CD4-positive, alpha-beta memory T cell (primary cell): ENCODE results near the gene NRSN2. TPM values are rescaled to one million over a fixed set of nuclear protein-coding genes. Genes with fewer than 3 reads are reported as not detected.
"Not testable (repeated sequence)": the region's sequence is repeated elsewhere in the genome, so short reads cannot be mapped to it uniquely, and the experiment has no call there.

Source experiments
- CTCF ChIA-PET: fragments of 350-600 bp; sonication (Branson Sonifier 250); formaldehyde crosslinking; loops from one replicate; lab custom pipeline; 2021; ENCODE audit warnings: inconsistent platforms; ENCODE audit not compliant: partially characterized antibody; lab: Charles Lee
- POLR2A ChIA-PET: fragments of 350-600 bp; sonication (Branson Sonifier 250); formaldehyde crosslinking; loops from one replicate; lab custom pipeline; 2021; ENCODE audit not compliant: partially characterized antibody; lab: Charles Lee
- DNase-seq, 5 donors: peaks; one replicate each; pipeline versions ENCODE4 v3.0.0 to v3.0.0-alpha.2; 2020 to 2022; ENCODE audit warnings: mixed read lengths in 1 of 5
- H3K27ac ChIP-seq: one replicate; pipeline ENCODE4 v1.7.0; 2013; ENCODE audit warnings: low read depth, low read length
- H3K27me3 ChIP-seq: 2 replicates; pipeline ENCODE4 v1.7.0; 2013; ENCODE audit warnings: mild to moderate bottlenecking, low read length, moderate library complexity; ENCODE audit not compliant: insufficient read depth
- H3K36me3 ChIP-seq: 2 replicates; pipeline ENCODE4 v1.7.0; 2013; ENCODE audit warnings: mild to moderate bottlenecking, low read length, moderate library complexity; ENCODE audit not compliant: insufficient read depth
- H3K4me1 ChIP-seq: 2 replicates; pipeline ENCODE4 v1.7.0; 2013; ENCODE audit warnings: mild to moderate bottlenecking, low read length, moderate library complexity; ENCODE audit not compliant: insufficient read depth
- H3K4me3 ChIP-seq, 2 donors: one replicate each; pipeline ENCODE4 v1.7.0; 2013; ENCODE audit warnings: low read length in 2 of 2, mild to moderate bottlenecking in 1 of 2
- H3K9me3 ChIP-seq, 2 donors: one replicate each; pipeline ENCODE4 v1.7.0; 2013; ENCODE audit warnings: low read length in 2 of 2, control low read depth in 1 of 2; ENCODE audit not compliant: control insufficient read depth in 1 of 2
- H3K27ac Mint-ChIP-seq, 7 donors: one replicate each; pipeline ENCODE4 v1.8.0; 2020 to 2021; ENCODE audit warnings: mixed read lengths in 7 of 7, mild to moderate bottlenecking in 6 of 7, inconsistent platforms in 3 of 7, moderate library complexity in 3 of 7
- H3K27me3 Mint-ChIP-seq, 2 donors: one replicate each; pipeline ENCODE4 v1.8.0; 2020 to 2021; ENCODE audit warnings: mixed read lengths in 2 of 2
- H3K36me3 Mint-ChIP-seq, 2 donors: one replicate each; pipeline ENCODE4 v1.8.0; 2020 to 2021; ENCODE audit warnings: mixed read lengths in 2 of 2, inconsistent platforms in 1 of 2, mild to moderate bottlenecking in 1 of 2
- H3K4me1 Mint-ChIP-seq, 4 donors: one replicate each; pipeline ENCODE4 v1.8.0; 2020 to 2021; ENCODE audit warnings: mixed read lengths in 4 of 4, mild to moderate bottlenecking in 1 of 4
- H3K4me3 Mint-ChIP-seq, 8 donors: one replicate each; pipeline ENCODE4 v1.8.0; 2020 to 2021; ENCODE audit warnings: mixed read lengths in 8 of 8, mild to moderate bottlenecking in 7 of 8, moderate library complexity in 6 of 8, inconsistent platforms in 3 of 8
- H3K9me3 Mint-ChIP-seq, 8 donors: one replicate each; pipeline ENCODE4 v1.8.0; 2020 to 2021; ENCODE audit warnings: mixed read lengths in 8 of 8, mild to moderate bottlenecking in 5 of 8, inconsistent platforms in 3 of 8, moderate library complexity in 1 of 8
- intact Hi-C: fragments of 100-400 bp; cut with micrococcal nuclease; formaldehyde crosslinking; loops from one replicate; pipeline ENCODE4 v1.15.1; 2023
- polyA plus RNA-seq, 2 donors: library from polyadenylated mRNA; unstranded; fragments of 300-500 nt; fragmentation: Illumina TruSeq; gene quantifications; one replicate each; pipeline ENCODE4 v1.2.3, GENCODE V29; 2021
- total RNA-seq, 2 experiments: library from RNA; stranded (reverse); gene quantifications; one replicate each; pipeline ENCODE4 v1.2.3, GENCODE V29; 2021

Gene NRSN2
- total and polyA plus RNA-seq, 4 experiments from 2014 or later: 0.52 to 1.3 (median 1.1) TPM; not detected in 1

DNA sequence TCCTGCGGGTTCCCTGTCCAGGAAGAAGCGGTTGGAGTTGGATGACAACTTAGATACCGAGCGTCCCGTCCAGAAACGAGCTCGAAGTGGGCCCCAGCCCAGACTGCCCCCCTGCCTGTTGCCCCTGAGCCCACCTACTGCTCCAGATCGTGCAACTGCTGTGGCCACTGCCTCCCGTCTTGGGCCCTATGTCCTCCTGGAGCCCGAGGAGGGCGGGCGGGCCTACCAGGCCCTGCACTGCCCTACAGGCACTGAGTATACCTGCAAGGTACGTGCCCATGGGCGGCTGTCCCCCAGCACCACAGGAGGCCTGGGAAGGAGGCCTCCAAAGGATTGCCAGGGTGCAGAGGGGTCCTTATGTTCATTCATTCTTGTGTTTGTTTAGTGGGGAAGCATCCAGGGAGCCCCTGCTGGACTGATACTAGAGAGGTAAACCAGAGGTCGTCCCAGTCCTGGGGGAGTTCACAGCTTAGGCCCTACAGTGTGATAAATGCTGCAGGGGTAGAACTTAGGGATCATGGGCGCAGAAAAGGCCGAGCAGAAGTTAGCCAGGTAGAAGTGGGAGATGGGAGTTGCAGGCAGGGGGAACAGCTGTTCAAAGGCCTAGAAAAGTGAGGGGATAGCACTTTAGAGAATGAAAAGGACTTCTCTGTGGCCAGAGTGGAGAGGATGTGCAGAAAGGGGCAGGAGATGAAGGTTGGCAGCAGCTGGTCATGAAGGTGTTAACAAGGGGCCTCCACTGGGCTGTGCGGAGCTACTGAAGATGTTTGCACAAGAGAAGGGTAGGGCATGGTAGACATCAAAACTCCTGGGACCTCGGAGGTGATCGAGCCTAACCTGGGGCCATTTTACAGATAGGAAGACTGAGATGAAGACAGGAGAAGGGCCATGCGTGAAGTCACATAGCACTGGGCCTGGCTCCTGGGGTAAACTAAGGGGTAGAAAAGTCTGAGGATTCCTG, 41.4 kb downstream of the NRSN2 start:
- Histone ChIP-seq H3K4me1 (no peaks in the 10 kb centered on the region), H3K4me3 (no peak overlapping the region), H3K27ac (no peak overlapping the region), H3K27me3 (no peaks in the 10 kb centered on the region), H3K9me3 (no peaks in the 10 kb centered on the region), H3K36me3 (peaks cover 32% of the 10 kb centered on the region)
- Mint-ChIP-seq H3K9me3 (no peaks in the 10 kb centered on the region), H3K4me1 (peaks cover 0 to 8% (median 5%) of the 10 kb centered on the region in 4 donors), H3K4me3 (no peak overlapping the region), H3K27ac (peak overlapping the region in 2 of 7 donors; percentile 64 to 75), H3K27me3 (no peaks in the 10 kb centered on the region), H3K36me3 (peaks cover 21 to 44% of the 10 kb centered on the region in 2 donors)
- no peak for DNase-seq
- intact Hi-C loops: no loop called here
- ChIA-PET CTCF (no interaction called here), POLR2A (no interaction called here)

DNA sequence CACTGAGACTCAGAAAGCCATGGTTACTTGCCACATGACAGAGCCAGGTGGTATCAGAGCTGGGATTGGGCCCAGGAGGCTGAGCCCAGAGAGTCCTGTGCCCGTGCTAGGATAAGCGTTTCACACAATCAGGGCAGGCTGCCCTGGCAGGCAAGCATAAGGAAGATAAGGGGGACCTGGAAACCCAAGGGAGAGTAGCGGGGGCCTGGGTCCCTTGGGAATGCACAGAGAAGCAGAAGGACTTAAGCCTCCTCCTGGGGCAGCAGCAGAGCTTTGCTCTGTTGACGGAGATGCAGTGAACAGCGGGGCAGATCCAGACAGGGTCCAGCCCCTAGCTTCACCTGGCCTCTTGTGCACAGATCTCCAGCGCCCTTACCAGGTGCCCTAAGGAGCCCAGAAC, 42.3 kb downstream of the NRSN2 start:
- H3K36me3 Mint-ChIP-seq: peaks cover 26 to 49% of the 10 kb centered on the region in 2 donors
- CTCF ChIA-PET: no interaction called here

DNA sequence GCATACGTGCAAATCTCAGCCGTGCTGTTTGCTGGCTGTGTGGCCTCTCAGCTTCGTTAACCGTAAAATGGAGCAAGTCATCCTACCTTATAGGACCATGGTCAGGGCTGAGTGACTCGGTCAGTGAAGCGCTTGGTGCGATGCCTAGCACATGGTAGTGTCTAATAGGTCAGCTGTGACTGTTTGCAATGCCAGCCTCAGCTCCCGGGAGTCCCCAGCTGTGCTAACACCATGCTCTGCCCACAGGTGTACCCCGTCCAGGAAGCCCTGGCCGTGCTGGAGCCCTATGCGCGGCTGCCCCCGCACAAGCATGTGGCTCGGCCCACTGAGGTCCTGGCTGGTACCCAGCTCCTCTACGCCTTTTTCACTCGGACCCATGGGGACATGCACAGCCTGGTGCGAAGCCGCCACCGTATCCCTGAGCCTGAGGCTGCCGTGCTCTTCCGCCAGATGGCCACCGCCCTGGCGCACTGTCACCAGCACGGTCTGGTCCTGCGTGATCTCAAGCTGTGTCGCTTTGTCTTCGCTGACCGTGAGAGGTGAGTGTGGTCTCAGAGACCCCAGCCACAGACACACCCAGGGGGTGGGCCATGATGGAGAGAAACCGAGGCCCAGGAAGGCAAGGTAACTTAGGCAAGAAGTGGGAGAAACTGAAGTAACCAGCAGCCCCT, 44.3 kb downstream of the NRSN2 start:
- H3K4me3 Mint-ChIP-seq: no peak overlapping the region

More for the DNA sequence above, 42.3 kb downstream of the NRSN2 start:
- Histone ChIP-seq H3K9me3 (no peaks in the 10 kb centered on the region), H3K27ac (no peak overlapping the region), H3K27me3 (no peaks in the 10 kb centered on the region), H3K4me3 (no peak overlapping the region), H3K4me1 (no peaks in the 10 kb centered on the region), H3K36me3 (peaks cover 37% of the 10 kb centered on the region)
- no peak for DNase-seq
- no peak overlapping the region for H3K4me3 Mint-ChIP-seq
- POLR2A ChIA-PET: no interaction called here
- intact Hi-C loops: no loop called here
- H3K27ac Mint-ChIP-seq: peak overlapping the region in 1 of 7 donors; percentile 77
- H3K9me3 Mint-ChIP-seq: no peaks in the 10 kb centered on the region
- H3K27me3 Mint-ChIP-seq: no peaks in the 10 kb centered on the region
- H3K4me1 Mint-ChIP-seq: peaks cover 0 to 2% (median under 1%) of the 10 kb centered on the region in 4 donors

DNA sequence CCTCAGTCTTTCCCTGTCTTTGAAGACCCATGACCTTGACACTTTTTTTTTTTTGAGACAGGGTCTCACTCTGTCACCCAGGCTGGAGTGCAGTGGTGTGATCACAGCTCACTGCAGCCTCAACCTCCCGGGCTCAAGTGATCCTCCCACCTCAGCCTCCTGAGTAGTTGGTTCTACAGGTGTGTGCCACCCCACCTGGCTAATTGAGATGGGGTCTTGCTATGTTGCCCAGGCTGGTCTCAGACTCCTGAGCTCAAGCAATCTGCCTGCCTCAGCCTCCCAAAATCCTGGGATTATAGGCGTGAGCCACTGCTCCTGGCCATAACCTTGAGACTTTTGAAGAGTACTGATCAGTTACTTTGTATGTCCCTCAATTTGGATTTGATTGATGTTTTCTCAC, 46.4 kb downstream of the NRSN2 start:
- H3K4me3 ChIP-seq, H3K4me3 Mint-ChIP-seq, H3K27me3 ChIP-seq, H3K4me1 Mint-ChIP-seq, H3K4me1 ChIP-seq, H3K27ac Mint-ChIP-seq, H3K27ac ChIP-seq, POLR2A ChIA-PET, intact Hi-C loops, H3K27me3 Mint-ChIP-seq, H3K9me3 Mint-ChIP-seq, H3K9me3 ChIP-seq, DNase-seq: not testable (repeated sequence)
- H3K36me3 ChIP-seq: peaks cover 54% of the 10 kb centered on the region
- CTCF ChIA-PET: interaction anchor here (1.3 kb wide), 1 partner anchor 19 kb away, joined by 3 read pairs; no protein-coding TSS in a partner anchor
- H3K36me3 Mint-ChIP-seq: peaks cover 45 to 65% of the 10 kb centered on the region in 2 donors

More for the DNA sequence above, 44.3 kb downstream of the NRSN2 start:
- CTCF ChIA-PET: interaction anchor here (1.2 kb wide), 1 partner anchor 9 kb away, joined by 4 read pairs; no protein-coding TSS in a partner anchor
- peaks cover 50% of the 10 kb centered on the region for H3K36me3 ChIP-seq
- no peaks in the 10 kb centered on the region for H3K9me3 ChIP-seq
- POLR2A ChIA-PET: interaction anchor here (0.7 kb wide), 1 partner anchor 9 kb away, joined by 3 read pairs; no protein-coding TSS in a partner anchor
- H3K27me3 Mint-ChIP-seq: no peaks in the 10 kb centered on the region
- peaks cover 0 to 2% (median 0%) of the 10 kb centered on the region in 4 donors for H3K4me1 Mint-ChIP-seq
- H3K4me1 ChIP-seq: no peaks in the 10 kb centered on the region
- H3K27me3 ChIP-seq: no peaks in the 10 kb centered on the region
- H3K4me3 ChIP-seq: no peak overlapping the region
- H3K27ac Mint-ChIP-seq: peak overlapping the region in 1 of 7 donors; percentile 68
- peaks cover 33 to 59% of the 10 kb centered on the region in 2 donors for H3K36me3 Mint-ChIP-seq
- no peak overlapping the region for H3K27ac ChIP-seq
- no peak for DNase-seq
- H3K9me3 Mint-ChIP-seq: no peaks in the 10 kb centered on the region
- intact Hi-C loops: no loop called here

DNA sequence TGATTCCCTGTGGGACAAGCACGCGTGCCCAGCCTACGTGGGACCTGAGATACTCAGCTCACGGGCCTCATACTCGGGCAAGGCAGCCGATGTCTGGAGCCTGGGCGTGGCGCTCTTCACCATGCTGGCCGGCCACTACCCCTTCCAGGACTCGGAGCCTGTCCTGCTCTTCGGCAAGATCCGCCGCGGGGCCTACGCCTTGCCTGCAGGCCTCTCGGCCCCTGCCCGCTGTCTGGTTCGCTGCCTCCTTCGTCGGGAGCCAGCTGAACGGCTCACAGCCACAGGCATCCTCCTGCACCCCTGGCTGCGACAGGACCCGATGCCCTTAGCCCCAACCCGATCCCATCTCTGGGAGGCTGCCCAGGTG, 49.3 kb downstream of the NRSN2 start:
- H3K36me3 ChIP-seq: peaks cover 35% of the 10 kb centered on the region
- POLR2A ChIA-PET: interaction anchor here (1.0 kb wide), 1 partner anchor 14 kb away, joined by 6 read pairs; no protein-coding TSS in a partner anchor
- H3K27me3 ChIP-seq: no peaks in the 10 kb centered on the region
- Mint-ChIP-seq H3K27ac (no peak overlapping the region), H3K4me3 (no peak overlapping the region), H3K36me3 (peaks cover 37 to 48% of the 10 kb centered on the region in 2 donors), H3K9me3 (no peaks in the 10 kb centered on the region), H3K27me3 (no peaks in the 10 kb centered on the region), H3K4me1 (peaks cover 0 to 2% (median 1%) of the 10 kb centered on the region in 4 donors)
- H3K4me1 ChIP-seq: no peaks in the 10 kb centered on the region
- H3K4me3 ChIP-seq: no peak overlapping the region
- DNase-seq: no peak
- intact Hi-C loops: no loop called here
- no peaks in the 10 kb centered on the region for H3K9me3 ChIP-seq
- no peak overlapping the region for H3K27ac ChIP-seq
- CTCF ChIA-PET: no interaction called here

DNA sequence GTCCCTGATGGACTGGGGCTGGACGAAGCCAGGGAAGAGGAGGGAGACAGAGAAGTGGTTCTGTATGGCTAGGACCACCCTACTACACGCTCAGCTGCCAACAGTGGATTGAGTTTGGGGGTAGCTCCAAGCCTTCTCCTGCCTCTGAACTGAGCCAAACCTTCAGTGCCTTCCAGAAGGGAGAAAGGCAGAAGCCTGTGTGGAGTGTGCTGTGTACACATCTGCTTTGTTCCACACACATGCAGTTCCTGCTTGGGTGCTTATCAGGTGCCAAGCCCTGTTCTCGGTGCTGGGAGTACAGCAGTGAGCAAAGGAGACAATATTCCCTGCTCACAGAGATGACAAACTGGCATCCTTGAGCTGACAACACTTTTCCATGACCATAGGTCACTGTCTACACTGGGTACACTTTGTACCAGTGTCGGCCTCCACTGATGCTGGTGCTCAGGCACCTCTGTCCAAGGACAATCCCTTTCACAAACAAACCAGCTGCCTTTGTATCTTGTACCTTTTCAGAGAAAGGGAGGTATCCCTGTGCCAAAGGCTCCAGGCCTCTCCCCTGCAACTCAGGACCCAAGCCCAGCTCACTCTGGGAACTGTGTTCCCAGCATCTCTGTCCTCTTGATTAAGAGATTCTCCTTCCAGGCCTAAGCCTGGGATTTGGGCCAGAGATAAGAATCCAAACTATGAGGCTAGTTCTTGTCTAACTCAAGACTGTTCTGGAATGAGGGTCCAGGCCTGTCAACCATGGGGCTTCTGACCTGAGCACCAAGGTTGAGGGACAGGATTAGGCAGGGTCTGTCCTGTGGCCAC, 49.9 kb downstream of the NRSN2 start:
- no peak for DNase-seq
- H3K9me3 Mint-ChIP-seq: no peaks in the 10 kb centered on the region
- intact Hi-C loops: no loop called here
- Histone ChIP-seq H3K27ac (no peak overlapping the region), H3K9me3 (no peaks in the 10 kb centered on the region), H3K27me3 (no peaks in the 10 kb centered on the region), H3K36me3 (peaks cover 32% of the 10 kb centered on the region), H3K4me3 (no peak overlapping the region), H3K4me1 (peaks cover 3% of the 10 kb centered on the region)
- no peak overlapping the region for H3K4me3 Mint-ChIP-seq
- no peak overlapping the region for H3K27ac Mint-ChIP-seq
- CTCF ChIA-PET: no interaction called here
- H3K36me3 Mint-ChIP-seq: peaks cover 35 to 43% of the 10 kb centered on the region in 2 donors
- no peaks in the 10 kb centered on the region for H3K27me3 Mint-ChIP-seq
- POLR2A ChIA-PET: interaction anchor here (1.0 kb wide), 1 partner anchor 14 kb away, joined by 6 read pairs; no protein-coding TSS in a partner anchor
- peaks cover 3 to 5% (median 4%) of the 10 kb centered on the region in 4 donors for H3K4me1 Mint-ChIP-seq
